Smooth muscle cell (in vitro differentiated cells): Measurements from ENCODE around the gene SMAGP. TPM values are rescaled to one million over a fixed set of nuclear protein-coding genes. Genes with fewer than 3 reads are reported as not detected.

Experiments
- DNase-seq: peaks from one replicate; lab custom pipeline; 2025; ENCODE audit not compliant: unreplicated experiment; lab: John Stamatoyannopoulos, UW
- H2AFZ ChIP-seq: fragments of 200-600 bp; sonication (generic); 2 replicates; pipeline ENCODE4 v1.6.0; 2016; ENCODE audit warnings: antibody characterized with exemption, low read depth, mild to moderate bottlenecking
- H3F3A ChIP-seq: fragments of 200-600 bp; sonication (generic); 2 replicates; pipeline ENCODE4 v1.6.0; 2017; ENCODE audit warnings: antibody characterized with exemption, low read depth
- H3K27ac ChIP-seq: fragments of 200-600 bp; sonication (generic); 2 replicates; pipeline ENCODE4 v1.5.1; 2016; ENCODE audit warnings: low read depth, mild to moderate bottlenecking
- H3K27me3 ChIP-seq: fragments of 200-600 bp; sonication (generic); 2 replicates; pipeline ENCODE4 v1.6.1; 2016; ENCODE audit warnings: low read depth, mild to moderate bottlenecking
- H3K36me3 ChIP-seq: fragments of 200-600 bp; sonication (generic); 2 replicates; pipeline ENCODE4 v1.5.1; 2016; ENCODE audit warnings: low read depth
- H3K4me1 ChIP-seq: fragments of 200-600 bp; sonication (generic); 2 replicates; pipeline ENCODE4 v1.5.1; 2016; ENCODE audit warnings: low read depth
- H3K4me2 ChIP-seq: fragments of 200-600 bp; sonication (generic); 2 replicates; pipeline ENCODE4 v1.6.0; 2016; ENCODE audit warnings: mild to moderate bottlenecking
- H3K4me3 ChIP-seq: fragments of 200-600 bp; sonication (generic); 2 replicates; pipeline ENCODE4 v1.5.1; 2016; ENCODE audit warnings: mild to moderate bottlenecking
- H3K79me2 ChIP-seq: fragments of 200-600 bp; sonication (generic); 2 replicates; pipeline ENCODE4 v1.6.0; 2016; ENCODE audit warnings: low read depth, mild to moderate bottlenecking
- H3K9ac ChIP-seq: fragments of 200-600 bp; sonication (generic); 2 replicates; pipeline ENCODE4 v1.6.0; 2016; ENCODE audit warnings: low read depth
- H3K9me3 ChIP-seq: fragments of 200-600 bp; sonication (generic); replicated peaks from 2 replicates; pipeline ENCODE4 v1.5.1; 2016; ENCODE audit warnings: low read depth
- H4K20me1 ChIP-seq: fragments of 200-600 bp; sonication (generic); 2 replicates; pipeline ENCODE4 v1.6.0; 2016; ENCODE audit warnings: low read depth
- WGBS: methylation state at CpG from one replicate; pipeline ENCODE4 v1.1.7; 2016; ENCODE audit warnings: low lambda C conversion rate; 5-methylcytosine and 5-hydroxymethylcytosine counted together
- polyA plus RNA-seq: library from polyadenylated mRNA; unstranded; fragments of >200 nt; fragmentation: Nextera tagmentation; extraction: Ambion mirVana; gene quantifications from 2 replicates; pipeline ENCODE4 v1.2.1, GENCODE V29; 2016
- total RNA-seq: library from RNA; depleted of rRNA; stranded (reverse); fragments of >200 nt; gene quantifications from 2 replicates; pipeline ENCODE4 v1.2.3, GENCODE V29; 2014
- TF ChIP-seq, protein P1 (sequence below): fragments of 200-600 bp; sonication (generic); IDR thresholded peaks from 2 replicates; pipeline ENCODE4 v1.5.1; 2017; ENCODE audit warnings: borderline replicate concordance, mild to moderate bottlenecking, antibody characterized with exemption; ENCODE audit not compliant: insufficient read depth, poor library complexity, severe bottlenecking

SMAGP gene
- total and polyA plus RNA-seq, 2 experiments from 2014 or later = 6.8 to 9.0 TPM

DNA sequence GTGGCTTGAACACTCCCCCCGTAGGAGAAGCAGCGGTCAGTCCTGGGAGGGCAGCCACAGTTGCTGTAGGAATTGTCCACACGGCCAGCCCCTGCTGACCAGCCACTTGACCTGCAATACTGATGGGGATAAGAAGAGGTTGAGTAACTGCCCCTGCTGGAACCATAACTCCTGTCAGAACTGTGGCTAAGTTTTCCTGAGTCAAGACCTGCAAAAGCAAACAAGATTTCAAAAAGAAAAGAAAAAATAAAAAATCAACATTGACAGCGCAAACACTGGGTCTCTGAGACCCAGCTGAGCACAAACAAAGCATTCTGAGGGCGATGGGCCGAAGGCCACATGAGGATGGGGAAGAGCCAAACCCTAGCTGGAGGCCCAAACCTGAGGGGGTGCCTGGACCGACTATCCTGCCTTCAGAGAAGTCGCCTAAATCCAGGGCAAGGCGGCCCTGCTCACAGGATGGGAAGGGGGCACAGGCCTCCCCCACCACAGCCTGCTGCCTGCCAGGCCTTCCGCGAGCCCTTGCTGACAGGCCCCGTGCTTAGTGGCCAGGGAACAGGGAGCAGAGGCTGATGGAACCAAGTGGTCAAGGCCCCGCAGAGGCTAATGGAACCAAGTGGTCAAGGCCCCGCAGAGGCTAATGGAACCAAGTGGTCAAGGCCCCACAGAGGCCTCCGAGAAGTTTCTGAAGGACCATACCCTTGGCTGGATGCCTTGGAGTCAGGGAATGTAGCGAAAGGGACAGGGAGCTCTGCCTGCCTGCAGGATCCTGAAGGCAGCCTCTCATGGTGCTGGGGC, 71.4 kb downstream of the SMAGP start:
- H3K36me3 ChIP-seq = no peaks in the 10 kb centered on the region
- no peaks in the 10 kb centered on the region for H3K79me2 ChIP-seq
- no peak overlapping the region for H3K27ac ChIP-seq
- H3K4me3 ChIP-seq = no peak overlapping the region
- no peak overlapping the region for H3K4me2 ChIP-seq
- TF ChIP-seq, protein P1, sequence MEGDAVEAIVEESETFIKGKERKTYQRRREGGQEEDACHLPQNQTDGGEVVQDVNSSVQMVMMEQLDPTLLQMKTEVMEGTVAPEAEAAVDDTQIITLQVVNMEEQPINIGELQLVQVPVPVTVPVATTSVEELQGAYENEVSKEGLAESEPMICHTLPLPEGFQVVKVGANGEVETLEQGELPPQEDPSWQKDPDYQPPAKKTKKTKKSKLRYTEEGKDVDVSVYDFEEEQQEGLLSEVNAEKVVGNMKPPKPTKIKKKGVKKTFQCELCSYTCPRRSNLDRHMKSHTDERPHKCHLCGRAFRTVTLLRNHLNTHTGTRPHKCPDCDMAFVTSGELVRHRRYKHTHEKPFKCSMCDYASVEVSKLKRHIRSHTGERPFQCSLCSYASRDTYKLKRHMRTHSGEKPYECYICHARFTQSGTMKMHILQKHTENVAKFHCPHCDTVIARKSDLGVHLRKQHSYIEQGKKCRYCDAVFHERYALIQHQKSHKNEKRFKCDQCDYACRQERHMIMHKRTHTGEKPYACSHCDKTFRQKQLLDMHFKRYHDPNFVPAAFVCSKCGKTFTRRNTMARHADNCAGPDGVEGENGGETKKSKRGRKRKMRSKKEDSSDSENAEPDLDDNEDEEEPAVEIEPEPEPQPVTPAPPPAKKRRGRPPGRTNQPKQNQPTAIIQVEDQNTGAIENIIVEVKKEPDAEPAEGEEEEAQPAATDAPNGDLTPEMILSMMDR = no peak
- no peaks in the 10 kb centered on the region for H3K4me1 ChIP-seq
- WGBS = 92% methylated on average over 16 of the region's 16 CpGs
- H4K20me1 ChIP-seq = no peaks in the 10 kb centered on the region
- H2AFZ ChIP-seq = no peak overlapping the region
- no peaks in the 10 kb centered on the region for H3F3A ChIP-seq
- DNase-seq = no peak
- H3K27me3 ChIP-seq = no peaks in the 10 kb centered on the region
- H3K9ac ChIP-seq = no peak overlapping the region
- H3K9me3 ChIP-seq = no peaks in the 10 kb centered on the region

DNA sequence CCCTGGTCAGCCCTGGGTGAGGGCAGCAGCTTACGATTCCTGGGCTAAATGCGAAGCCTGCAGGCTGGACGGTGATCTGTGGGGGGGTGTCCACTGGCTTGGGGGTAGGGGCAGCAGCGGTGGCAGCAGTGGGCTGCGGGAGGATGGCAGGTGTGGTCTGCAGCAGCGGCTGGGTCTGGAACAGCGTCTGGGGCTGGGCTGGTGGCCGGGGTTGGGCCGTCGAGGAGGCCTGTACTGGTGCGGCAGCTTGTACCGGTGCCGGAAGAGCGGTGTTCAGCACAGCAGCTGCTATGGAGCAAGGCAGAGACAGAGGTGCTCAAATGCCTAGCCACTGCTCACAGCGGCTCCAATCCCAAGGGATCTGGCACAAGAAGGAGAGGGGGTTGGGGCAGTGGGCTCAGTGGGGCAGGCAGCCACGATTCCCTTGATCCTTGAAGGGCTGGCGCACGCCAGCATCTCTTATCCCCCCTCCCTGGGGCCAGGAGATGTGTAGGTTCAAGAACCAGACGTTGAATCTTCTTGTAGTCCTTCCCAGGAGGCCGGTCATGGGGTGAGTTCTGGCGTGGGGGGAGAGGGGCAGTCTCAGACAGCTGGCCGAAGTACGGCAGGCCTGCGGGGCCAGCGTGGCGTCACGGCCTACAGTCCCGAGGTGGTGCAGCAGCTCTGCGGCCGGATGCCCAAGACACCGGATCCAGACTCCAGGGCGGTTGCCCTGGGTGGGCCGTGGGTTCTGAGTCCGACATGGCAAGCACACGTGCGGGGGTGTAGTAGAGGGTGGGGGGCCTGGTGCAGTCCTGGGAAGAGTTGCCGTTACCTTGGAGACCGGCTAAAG, 72.3 kb downstream of the SMAGP start:
- no peaks in the 10 kb centered on the region for H3K9me3 ChIP-seq
- no peak overlapping the region for H3K4me3 ChIP-seq
- no peaks in the 10 kb centered on the region for H4K20me1 ChIP-seq
- H2AFZ ChIP-seq = no peak overlapping the region
- no peaks in the 10 kb centered on the region for H3K79me2 ChIP-seq
- H3K9ac ChIP-seq = no peak overlapping the region
- WGBS = 95% methylated on average over 38 of the region's 38 CpGs
- H3K4me1 ChIP-seq = no peaks in the 10 kb centered on the region
- no peaks in the 10 kb centered on the region for H3F3A ChIP-seq
- H3K36me3 ChIP-seq = no peaks in the 10 kb centered on the region
- no peaks in the 10 kb centered on the region for H3K27me3 ChIP-seq
- H3K27ac ChIP-seq = no peak overlapping the region
- no peak for DNase-seq
- TF ChIP-seq, protein P1 = no peak
- H3K4me2 ChIP-seq = no peak overlapping the region

DNA sequence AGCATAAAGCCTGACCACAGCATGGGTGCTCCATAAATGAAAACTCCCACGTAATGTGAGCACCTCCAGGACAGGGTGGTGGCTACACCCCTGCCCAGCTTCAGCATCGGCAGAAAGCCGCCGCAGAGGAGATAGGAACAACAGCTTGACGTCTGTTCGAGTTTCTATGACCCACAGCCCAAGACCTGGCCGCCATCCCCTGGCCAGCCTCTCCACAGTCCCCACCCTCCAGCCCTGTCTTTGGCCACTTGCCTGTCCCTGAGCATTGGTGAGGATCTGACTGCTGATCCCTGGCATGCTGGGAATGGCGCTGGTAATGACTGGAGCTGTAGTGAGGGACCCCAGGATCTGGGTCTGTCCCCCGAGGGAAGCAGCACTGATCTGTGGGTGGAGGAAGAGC, 73.7 kb downstream of the SMAGP start:
- H3F3A ChIP-seq = no peaks in the 10 kb centered on the region
- WGBS = 97% methylated on average over 9 of the region's 9 CpGs
- H3K36me3 ChIP-seq = no peaks in the 10 kb centered on the region
- no peak overlapping the region for H3K4me2 ChIP-seq
- DNase-seq = no peak
- H3K27me3 ChIP-seq = no peaks in the 10 kb centered on the region
- H3K27ac ChIP-seq = no peak overlapping the region
- H3K4me3 ChIP-seq = no peak overlapping the region
- H3K4me1 ChIP-seq = no peaks in the 10 kb centered on the region
- TF ChIP-seq, protein P1 = no peak
- H2AFZ ChIP-seq = no peak overlapping the region
- no peak overlapping the region for H3K9ac ChIP-seq
- H4K20me1 ChIP-seq = no peaks in the 10 kb centered on the region
- H3K9me3 ChIP-seq = no peaks in the 10 kb centered on the region
- H3K79me2 ChIP-seq = no peaks in the 10 kb centered on the region
